ENCODE data around the gene SRGAP3.
A peak's percentile ranks its signal among the peaks of the same experiment; 100 is the strongest.

SRGAP3 gene

GRCh38 chr3:8980756-8981257 is 268.6 kb downstream of the SRGAP3 start:
- DNase-seq, result no peak

DNA sequence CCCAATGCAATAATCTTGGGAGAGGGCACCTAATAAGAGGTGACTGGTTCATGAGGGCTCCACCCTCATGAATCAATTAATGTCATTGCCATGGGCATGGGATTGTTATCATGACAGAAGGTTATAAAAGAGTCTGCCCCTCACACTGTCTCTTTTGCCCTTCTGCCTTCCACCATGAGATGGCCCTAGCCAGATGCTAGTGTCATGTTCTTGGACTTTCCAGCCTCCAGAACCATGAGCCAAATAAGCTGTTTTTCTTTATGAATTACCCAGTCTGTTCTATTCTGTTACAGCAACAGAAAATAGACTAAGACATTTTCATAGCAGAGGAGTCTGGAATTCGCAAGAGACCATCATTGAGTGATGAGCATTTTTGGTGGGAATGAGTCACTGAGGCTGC is 270.2 kb downstream of the SRGAP3 start:
- no peak for DNase-seq

GRCh38 chr3:8978551-8978950 is 270.9 kb downstream of the SRGAP3 start:
- no peak for DNase-seq

DNA sequence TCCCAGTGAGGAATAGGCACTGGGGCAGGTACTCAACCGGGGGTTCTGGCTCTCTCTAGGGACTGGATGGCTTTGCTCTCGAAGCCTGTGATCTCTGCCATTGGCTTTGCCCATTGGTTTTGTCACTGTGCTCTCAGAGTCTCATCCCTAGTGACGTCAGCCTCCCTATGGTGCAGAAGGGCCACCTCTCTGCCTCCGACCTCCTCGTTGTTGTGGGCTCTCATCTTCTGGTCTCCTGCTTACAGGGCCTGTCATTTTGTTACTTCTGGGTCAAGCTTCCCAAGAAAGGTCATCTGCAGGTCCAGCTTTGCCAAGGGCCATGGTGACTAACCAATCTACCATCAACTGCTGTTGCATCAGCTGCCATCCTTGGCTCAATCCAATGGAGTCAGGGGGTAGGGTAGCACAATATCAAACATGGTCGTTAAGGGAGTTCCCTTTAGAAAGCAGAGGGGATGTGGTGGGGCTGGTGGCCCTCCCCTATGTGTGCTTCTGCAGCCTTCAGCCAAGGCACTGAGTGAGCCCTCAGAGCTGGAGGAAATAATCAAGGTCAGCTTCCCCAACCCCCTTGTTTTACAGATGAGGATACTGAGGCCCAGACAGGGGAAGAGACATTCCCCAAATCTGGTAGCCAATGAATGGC is 272.8 kb downstream of the SRGAP3 start:
- DNase-seq, result no peak

DNA sequence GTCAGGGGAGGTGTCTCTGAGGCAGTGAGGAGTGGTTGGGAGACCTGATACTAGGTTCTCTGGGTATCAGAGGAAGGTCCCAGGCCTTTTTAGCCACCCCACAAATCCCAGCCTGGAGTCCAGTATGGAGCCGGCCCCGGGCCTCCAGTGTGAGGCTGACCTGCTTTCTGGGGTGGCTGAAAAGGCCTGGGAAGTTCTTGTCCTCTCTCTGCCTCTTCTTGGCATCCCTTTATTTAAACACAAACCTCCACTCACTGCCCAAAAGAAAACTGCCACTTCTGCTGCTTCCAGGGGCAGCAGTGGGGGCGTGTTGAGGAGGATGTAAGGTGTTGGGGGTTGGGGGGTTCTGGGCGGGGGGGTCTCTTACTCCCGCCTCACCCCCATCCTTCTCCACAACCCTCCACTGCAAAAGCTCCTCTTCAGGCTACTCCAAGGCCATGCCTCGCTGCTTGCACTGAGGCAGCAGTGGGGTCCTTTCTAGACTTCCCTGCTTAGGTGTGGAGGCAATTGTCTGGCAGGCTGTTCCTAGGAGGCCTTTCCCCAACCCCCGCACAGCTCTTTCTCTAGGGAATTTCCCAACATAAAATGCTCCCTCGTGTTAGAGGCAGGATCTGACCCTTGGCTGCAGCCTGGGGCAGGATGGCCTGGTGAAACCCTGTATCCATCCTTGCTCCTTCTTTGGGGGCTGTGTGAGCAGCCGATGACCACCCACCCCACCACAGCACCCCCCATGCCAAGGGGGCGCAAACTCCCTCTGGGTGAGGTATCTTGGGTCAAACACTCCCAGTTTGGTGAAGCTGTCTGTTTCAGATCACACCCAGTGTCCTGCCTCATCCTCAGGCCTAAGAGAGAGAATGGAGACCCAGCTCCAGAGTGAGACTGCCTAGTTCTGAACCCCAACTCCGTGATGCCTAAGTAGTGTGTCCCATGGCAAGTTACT is 274.1 kb downstream of the SRGAP3 start:
- DNase-seq, result no peak

DNA sequence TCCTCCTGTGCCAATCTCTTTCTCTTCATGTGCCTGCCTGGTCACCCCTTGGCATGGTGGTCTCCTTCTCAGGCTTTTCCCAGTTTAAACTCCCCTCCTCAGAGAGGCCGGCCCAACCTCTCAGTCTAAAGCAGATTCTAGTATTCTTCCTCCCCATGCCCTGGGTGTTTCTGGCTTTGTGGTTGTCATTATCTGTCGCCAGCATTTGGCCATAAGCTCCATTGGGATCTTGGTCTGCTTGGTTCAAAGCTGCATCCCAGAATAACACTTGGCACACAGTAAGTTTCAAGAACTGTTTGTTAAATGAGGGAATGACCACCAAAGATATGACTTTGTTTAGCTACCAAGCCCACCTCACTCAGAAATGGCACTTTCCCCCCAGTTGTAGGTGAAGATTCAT is 275.0 kb downstream of the SRGAP3 start:
- DNase-seq, result no peak

- no peak for DNase-seq
Observed at GRCh38 chr3:8972639-8973038, 276.8 kb downstream of the SRGAP3 start.

GRCh38 chr3:8970971-8971589 is 278.4 kb downstream of the SRGAP3 start:
- DNase-seq, result peak; percentile 74

- DNase-seq, result no peak
Observed at GRCh38 chr3:8969241-8969640, 280.2 kb downstream of the SRGAP3 start.

DNA sequence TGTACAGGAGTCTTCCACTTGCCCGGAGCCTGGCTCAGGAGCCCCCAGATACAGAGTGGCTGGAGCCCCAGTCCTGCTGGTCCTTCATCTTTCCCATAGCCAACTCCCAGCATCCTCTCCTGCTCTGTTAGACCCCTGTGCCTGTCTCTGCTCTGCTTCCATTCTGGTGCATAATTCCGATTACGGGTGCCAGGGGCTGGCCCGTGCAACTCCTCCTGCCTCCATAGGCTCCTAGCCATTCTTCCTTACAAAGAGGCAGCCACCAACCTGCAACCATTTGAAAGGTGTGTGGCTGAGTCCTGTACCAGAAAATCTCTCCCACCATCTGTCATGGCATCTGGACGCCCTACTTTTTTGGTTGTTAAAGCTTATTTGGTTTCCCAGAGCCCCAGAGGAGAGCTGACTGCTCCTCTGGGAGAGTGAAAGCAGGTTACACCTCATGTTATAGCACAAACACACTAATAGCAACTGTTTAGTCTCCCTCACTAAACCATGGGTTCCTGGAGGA is 281.0 kb downstream of the SRGAP3 start:
- DNase-seq, result no peak

DNA sequence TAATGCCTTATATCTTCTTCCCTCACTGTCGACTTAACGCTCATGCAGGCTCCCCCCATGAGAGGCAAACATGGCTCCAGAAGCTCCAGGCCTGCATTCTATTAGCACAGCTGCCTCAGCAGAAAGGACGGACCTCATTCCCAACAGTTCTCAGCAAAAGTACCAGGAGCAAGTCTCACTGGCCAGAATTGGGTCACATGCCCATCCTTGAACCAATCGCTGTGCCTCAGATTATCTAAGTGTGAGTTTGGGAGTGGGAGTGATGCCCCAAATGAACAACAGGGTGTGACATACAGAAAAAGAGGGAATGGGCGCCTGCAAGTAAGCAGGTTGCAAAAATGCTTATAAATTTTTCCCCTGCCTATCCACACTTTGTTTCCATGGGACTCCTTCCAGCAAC is 281.9 kb downstream of the SRGAP3 start:
- no peak for DNase-seq

DNA sequence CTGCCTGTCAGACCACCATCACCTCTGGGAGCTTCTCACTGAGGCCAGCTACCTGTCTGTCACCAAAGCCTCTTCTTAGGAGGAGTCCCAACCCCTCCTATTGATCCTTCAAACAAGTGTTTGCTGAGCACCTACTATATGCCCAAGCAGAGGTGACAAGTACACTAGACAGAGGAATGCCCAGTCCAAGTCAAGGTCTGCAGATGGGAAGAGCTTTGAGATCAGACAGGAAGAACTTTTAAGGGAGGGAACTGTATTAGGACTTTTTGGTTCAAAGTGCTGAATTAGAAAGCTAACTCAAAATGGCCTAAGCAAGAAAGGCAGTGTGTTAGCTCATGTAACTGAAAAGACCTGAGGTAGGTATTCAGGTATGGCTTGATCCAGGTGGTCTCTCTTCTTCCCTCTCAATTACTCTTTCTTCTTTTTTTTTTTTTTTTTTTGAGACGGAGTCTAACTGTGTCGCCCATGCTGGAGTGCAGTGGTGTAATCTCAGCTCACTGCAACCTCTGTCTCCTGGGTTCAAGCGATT is 282.6 kb downstream of the SRGAP3 start:
- no peak for DNase-seq

DNA sequence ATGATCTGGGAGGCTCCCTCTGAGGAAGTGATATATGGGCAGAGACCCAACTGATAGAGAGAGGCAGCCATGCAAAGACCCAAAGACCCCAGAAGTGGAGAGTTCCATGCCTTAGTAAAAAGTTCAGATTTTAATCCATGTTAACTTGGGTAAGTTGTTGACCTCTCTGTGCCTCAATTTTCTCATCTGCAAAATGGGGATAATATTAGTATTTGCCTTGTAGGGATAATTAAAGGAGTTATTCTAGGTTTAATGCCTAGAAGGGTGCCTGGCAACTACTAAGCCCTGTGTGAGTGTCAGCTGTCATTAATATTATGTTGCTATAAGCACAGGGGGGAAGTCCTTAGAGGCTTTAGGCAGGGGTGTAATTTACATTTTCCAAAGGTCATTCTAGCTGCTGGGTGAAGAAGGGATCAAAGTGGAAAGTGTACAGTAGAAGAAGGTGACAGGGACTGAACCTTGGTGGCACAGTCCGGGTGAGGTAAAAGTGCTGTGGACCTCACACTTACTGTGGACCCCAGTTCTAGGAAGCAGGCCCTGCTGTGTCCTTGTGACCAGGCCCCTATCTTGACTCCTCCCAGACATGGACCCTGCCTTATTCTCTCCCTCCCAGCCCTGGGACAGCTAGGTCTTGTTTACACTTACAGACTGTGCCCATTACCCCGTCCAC is 283.2 kb downstream of the SRGAP3 start:
- no peak for DNase-seq

DNA sequence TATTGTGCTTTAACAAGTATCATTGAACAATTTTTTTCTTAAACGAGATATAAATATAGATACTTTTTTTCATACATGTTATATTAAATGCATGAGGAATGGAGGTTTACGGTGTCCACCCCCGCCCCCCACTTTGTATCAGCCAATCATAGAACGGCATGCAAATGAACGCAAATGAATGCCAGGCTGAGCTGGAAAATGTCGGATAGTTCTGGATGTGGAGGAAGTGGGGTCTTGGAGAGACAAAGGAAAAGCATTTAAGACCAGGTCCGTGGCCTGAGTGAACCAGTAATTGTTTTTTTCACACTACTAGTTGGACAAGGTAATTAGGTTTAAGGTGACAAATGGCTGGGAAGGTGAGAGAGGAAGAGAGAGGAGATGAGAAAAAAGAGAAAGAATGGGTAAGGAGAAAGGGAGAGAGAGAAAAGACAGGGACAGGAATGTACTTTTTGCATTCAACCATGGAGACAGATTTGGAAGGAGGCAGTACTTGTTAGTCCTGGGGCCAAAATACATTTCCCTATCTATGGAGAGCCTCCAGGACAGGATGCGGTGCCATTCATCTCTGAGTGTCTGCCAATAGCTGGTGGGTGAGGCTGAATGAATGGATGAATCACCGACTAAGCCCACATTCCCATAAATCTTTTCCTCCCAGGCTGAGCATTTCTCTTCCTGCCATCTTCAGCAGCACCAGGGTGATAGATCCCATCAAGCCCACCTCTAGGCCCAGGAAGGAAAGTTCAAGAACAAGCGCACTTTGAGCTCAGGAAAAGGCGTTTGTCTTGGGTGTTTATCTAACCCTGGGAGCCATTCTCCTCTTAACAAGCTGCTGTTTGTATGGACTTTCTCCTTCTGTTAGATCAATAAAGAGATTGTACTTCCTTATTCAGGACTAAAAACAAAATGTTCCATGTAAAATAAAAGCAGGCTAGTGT is 284.7 kb downstream of the SRGAP3 start:
- DNase-seq, result no peak

GRCh38 chr3:8963137-8963853 is 286.2 kb downstream of the SRGAP3 start, which contains the start of gene RAD18:
TSS of gene RAD18 (minus strand) at chr3:8963472. CDS start at chr3:8963385, 87 bp downstream.
- DNase-seq, result peak; percentile 89 to 93

GRCh38 chr3:8962226-8962861 is 287.1 kb downstream of the SRGAP3 start:
- no peak for DNase-seq

- DNase-seq, result no peak
Observed at GRCh38 chr3:8959668-8960067, 289.8 kb downstream of the SRGAP3 start.

DNA sequence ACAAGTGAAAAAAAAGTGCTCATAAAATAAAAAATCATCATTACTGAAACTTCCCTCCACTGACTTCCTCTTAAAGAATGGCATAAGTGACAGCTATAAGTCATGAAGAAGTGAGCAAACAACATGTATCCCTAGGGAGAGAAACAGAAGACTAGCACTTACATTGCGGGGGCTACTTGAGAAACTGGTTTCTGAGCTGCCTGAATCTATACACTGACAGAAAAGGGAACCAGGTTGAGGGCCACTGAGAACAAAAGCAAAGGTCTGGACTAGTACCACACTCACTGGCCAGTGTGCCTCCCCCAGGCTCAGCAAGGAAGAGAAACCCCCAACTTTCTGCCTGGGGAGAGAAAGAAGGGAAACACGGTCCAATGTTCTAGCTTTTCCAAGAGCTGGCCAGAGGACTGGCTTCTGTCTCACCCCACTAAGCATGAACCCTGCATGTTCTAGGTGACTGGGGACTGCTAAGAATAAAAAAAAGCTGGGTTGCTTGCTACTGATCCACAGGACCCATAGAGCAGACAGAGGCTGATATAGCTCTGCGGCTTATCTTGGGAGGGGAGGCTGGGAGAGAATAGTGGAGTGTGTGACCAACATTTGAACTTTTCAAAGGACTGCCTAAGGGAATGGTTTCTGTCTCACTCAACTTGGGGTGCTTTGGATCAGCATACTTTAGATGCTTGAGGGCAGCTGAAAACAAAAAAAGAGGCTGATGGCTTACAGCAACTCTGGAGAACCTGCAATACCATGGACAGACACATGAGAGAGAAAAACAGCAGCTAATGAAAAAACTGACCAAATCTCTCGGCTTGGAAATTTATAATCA is 294.3 kb downstream of the SRGAP3 start:
- DNase-seq, result no peak

- no peak for DNase-seq
Observed at GRCh38 chr3:8953313-8953712, 296.1 kb downstream of the SRGAP3 start.

Measured in activated CD4-positive, alpha-beta T cell treated with anti-CD3 and anti-CD28 coated beads, Interleukin-2, amount 50 U/mL, for 48 hours (primary cell).